GM19238 (cell line): ENCODE data around the gene ST6GALNAC2.
"Not testable (repeated sequence)": the region's sequence is repeated elsewhere in the genome, so short reads cannot be mapped to it uniquely, and the experiment has no call there.

Source experiments
- DNase-seq: peaks from one replicate; pipeline ENCODE4 v3.0.0; 2011; ENCODE audit warnings: low spot score; ENCODE audit not compliant: insufficient read length

ST6GALNAC2 gene

DNA sequence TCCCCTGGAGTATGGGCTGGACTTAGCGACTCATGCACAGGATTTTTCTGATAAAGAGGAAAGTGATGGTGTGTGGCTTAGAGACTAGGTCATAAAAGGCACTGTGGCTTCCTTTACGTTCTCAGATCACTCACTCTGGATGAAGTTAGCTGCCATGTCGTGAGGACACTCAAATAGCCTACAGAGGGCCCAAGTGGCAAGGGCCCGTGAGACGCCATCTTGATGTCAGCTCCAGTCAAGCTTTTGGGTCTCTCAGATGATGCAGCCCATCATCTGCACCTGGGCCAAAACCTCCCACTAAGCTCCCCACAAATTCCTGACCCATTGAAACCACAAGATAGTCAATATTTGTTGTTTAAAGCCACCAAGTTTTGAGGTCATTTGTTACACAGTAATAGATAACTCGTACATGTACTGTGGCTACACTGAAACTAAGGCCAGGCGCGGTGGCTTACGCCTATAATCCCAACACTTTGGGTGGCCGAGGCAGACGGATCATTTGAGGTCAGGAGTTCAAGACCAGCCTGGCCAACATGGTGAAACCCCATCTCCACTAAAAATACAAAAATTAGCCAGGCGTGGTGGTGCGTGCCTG, 14.7 kb downstream of the ST6GALNAC2 start:
- DNase-seq: no peak

DNA sequence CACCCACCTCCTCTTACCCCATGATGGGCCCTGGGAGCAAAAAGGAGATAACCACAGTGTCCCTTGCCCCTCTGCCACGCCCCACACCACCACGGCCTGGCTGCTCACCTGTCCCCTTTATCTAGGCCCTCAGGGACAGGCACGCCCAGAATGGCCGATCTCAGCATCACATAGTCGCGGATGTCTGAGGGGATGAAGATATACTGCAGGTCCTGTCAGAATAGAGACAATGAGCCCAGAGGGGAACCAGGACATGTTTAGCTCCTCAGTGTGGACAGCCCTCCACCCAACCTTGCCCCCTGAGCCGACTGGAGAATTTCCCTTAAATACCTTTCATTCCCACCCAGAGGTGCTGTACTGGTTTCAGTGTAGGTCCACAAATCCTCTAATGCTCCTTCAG, 15.2 kb downstream of the ST6GALNAC2 start:
- DNase-seq: no peak

DNA sequence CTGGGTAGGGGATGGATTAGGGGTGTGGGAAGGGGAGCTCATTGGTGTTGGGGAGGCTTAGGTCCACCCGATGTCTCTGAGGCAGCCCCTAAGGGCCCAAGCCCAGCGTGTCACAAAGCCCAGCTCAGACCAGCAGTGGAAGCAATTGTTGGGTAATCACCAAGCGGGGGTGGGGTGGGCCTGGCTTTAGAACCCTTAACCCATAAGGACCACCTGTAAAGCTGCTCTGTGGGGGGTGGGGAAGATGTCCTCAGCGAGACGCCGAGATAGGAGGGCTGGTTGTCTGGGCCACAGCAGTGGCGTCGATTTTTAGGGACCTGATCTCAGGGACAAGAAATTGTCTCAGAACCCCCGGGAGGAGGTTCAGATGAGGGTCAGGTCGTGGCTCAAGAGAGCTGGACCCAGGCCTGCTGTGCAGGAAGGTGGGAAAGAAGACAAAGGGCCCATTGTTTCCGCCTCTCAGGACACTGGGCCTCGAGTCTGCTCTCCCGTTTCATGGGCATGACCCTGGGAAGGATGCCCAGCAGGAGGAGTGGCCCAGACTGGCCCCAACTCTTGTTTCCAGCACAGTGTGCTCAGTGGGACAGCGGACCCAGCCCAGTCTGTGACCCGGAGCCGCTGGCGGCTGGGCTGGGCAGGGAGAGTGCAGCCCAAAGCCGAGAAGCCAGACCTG, 15.9 kb downstream of the ST6GALNAC2 start:
- DNase-seq: no peak

DNA sequence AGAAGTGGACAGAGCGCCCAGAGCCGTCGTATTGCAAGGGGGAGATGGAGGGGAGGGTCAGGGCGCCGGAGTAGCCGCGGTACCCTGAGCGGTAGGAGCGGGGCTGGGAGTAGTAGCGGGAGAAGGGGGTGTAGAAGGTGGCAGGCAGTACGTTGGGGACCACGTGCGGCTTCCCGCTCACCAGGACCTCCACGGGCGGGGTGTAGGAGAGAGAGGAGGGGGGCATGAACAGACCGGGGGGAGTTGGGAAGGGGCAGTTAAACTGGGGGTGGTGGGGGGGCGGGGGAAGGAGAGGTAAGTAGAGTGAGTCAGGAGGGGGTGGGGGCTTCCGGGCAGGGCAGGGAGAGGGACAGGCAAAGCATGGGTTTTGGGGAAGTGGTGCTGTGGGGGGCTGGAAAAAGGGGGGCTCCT, 16.8 kb downstream of the ST6GALNAC2 start:
- DNase-seq: no peak

DNA sequence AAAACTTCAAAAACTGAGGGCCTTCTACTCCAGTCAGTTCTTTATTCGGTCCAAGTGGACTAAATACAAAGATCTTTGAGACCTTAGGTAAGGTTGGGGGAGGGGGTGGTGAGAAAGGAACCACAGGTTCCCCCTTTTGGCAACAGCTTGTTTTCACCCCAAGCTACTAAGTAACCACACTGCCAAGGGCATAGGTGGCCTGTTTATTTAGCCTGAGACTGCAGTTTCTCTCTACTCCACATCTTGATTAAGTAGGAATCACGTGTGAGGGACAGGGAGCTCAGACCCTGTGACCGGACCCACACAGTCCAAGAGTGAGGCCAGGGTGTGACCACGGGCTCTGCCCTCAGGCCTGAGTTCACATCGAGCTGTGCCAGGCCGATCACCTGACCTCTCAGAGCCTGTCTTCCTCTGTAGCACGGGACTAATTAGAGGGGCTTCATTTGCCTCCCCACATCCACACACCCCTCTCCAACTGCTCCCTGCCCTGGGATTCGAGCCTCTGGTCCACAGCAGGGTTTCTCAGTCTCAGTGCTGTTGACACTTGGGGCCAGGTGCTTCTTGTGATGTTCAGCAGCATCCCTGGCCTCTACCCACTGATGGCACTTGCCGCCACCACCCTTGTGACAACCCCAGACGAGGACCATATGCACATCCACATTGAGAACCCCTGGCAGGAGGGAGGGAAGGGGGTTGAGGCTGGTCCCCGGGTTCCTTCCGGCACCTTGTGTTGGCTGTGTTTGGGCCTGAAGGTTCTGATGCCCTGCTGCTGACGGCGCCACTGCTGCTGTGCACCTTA, 17.8 kb downstream of the ST6GALNAC2 start:
- DNase-seq: no peak

DNA sequence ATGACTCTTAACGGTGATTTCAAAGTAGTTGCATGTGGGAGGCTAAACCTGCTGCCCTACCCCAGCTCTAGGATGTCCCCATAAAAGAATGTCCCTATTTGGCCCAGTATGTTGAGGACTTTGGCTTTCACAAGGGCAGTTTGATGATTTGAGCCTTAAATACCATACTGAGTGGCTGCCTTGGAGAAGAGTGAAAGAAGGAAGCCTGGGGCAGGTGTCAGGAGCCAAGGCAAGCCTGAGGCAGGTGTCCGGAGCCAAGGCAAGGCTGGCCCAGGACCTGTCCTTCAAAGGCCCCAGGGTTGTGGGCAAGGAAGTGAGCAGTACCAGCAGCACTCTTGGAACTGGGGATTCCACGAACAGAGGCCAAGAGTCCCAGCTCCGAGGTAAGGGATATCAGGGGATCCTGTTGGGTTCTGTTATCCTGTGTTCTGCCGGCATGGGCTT, 18.6 kb downstream of the ST6GALNAC2 start:
- DNase-seq: no peak

DNA sequence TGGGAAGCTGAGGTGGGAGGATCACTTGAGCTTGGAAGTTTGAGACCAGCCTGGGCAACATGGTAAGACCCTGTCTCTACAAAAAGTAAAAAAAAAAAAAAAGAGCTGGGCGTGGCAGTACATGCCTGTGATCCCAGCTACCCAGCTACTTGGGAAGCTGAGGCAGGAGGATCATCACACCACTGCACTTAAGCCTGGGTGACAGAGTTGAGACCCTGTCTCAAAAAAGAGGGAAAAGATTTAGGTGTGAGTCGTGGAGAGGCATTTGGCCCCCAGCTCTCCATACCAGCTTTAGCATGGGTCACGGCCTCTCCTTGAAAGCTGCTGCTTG, 19.1 kb downstream of the ST6GALNAC2 start:
- DNase-seq: no peak

DNA sequence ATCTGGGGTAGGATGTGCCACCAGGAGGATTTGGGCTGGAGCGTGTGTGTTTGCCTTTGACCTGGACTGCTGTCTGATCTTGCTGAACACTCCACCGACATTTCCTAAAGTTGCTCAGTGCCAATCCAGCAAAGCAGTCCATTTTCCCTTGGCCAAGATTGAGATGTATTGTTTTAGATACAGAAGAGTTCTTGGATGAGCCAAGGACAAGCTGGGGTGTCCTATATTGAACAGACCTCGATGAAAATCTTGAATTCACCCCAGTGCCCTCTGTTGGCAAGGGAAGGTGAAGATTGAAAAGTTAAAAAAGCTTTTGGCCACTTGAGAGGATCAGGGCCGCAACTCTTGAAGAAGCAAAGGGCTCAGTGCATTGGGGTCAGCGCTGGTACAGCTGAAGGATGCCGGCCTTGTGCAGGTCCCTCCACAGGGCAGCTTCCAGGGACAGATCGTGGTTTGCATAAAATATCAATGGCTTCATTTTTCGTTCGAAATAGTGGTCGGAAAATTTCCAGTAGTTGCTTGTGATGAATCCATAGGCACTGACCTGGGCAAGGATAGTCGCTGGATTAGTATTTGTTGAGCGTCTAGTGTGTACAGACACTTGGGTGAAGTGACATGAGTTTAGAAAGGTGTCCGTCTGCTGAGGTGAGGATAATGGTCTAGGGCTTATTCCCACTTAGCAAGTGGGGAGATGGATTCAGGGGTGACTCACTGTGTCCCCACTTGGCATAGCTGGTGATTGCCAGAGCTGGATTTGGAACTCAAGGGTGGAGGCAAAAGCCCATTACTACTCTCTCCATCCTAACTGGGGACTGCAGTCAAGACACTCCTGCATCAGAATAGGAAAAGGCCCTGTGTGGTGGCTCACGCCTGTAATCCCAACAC, 19.7 kb downstream of the ST6GALNAC2 start:
- no peak for DNase-seq

DNA sequence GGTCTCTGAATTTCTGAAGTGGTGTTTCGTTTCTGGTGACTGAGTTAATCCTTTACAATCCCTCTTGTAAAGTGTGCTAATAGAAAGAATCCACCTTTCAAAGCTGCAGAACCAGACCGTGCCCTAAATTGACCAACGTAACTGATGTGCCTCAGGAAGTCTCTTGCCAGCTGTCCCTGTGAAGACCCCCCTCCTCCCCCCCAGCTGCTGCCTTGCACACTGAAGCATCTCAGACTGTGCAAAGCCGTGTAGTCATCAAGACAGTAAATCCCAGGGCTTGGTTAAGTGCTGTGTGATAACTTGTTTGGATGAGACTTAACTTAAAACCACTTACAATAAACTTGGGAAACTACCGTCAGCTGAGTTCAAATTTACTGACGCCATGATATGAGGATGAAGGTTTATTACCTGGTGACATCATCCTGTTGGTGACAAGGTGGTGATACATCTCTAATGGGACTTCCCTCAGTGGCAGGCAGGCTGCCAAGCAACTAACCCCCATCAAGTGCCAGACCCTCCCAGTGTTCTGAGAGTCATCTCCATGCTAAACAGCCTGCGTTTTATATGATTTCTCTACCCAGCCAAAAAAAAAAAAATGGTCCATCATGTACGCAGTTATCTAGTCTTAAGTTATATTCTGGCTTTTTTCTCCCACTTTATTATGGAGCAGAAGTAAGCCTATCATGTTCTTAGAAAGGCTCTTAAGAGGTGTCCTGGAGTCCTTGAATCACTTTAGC, 20.5 kb downstream of the ST6GALNAC2 start:
- DNase-seq: not testable (repeated sequence)

DNA sequence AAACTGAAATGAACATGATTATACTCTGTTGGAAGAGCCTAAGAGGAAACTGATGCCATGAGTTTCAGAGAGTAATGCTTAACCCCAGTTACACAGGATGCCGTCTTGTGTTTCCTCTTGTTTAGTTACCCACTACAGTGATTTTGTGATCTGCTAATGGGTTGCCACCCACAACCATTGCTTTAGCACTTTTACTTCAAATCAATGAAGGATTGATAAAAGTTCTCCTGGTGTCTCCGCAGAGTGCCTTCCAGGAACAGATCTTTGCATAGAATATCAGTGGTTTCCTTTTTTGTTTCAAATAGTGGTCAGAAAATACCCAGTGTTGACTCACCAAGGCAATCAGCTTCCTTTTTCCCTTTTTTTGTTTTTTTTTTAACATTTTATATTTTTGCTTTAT, 22.3 kb downstream of the ST6GALNAC2 start:
- DNase-seq: not testable (repeated sequence)

DNA sequence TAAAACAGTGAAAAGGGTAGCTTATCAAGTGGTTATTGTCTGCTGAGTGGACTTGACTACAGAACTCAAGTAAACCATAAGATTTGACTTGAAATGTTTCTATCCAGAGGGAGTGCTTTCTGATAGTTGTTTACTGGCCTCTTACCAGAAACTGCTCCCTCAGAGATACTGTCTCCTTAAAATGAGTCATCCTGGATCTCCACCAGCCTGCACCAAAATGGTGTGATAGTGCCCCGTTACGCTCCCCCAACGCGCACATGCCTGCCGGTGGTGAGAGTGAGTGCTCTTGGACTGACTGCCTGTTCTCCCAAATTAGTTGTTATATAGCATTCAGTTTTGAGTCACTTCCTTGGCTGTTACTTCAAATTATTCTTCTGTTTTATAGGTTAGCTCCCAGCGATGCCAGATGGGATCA, 22.9 kb downstream of the ST6GALNAC2 start:
- no peak for DNase-seq

DNA sequence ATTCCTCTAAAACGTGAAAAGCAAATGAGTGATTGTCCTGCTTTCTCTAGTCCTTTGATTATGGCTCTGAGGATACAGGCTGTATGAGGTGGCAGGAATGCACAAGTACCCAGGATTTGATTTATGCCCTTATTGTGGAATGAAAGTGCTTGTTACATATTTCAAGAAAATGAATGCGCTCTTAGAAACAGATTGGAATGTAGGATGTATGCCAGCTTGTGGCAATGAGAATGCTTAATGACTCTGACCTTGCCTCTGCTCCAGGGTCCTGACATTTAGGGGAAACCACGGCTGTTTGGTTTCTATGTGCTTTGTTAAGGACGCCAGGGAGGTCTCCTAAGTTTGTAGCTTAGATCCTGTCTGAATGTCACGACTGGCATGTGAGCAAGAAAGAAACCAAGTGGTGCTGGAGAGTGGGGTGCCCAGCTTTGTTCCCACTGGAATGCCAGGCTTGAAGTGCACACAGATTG, 23.8 kb downstream of the ST6GALNAC2 start:
- DNase-seq: no peak

DNA sequence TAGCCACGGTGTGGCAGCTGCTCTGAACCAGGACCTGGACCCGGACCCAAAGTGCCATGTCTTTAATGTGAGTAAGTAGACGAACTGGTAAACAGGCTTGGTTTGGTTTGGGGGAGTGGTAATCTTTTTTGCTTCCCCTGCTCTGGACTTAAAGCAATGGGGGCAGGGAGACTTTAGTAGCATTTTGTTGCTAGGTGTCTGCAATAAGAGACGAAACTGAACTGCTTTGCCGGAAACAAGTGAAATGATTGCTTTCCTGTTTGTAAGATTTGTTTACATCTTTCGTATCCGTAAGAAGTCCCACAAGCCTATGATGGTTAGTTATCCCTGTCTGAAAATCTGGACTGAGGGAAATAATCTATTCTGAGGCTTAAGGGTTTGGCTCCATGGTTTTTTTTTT, 24.3 kb downstream of the ST6GALNAC2 start:
- DNase-seq: no peak

DNA sequence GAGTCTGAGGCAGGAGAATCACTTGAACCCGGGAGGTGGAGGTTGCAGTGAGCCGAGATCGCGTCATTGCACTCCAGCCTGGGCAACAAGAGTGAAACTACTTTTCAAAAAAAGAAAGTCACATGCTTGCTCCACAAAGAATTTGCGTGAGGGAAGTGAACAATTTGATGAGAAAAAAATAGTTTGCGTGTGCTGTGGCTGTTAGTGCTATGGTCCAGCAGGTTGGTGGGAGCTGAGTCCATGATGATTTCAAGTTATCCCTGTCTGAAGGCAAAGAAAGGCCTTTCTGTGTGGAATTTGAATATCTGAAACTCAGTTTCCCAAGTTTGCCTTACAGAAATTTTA, 24.8 kb downstream of the ST6GALNAC2 start:
- DNase-seq: no peak

DNA sequence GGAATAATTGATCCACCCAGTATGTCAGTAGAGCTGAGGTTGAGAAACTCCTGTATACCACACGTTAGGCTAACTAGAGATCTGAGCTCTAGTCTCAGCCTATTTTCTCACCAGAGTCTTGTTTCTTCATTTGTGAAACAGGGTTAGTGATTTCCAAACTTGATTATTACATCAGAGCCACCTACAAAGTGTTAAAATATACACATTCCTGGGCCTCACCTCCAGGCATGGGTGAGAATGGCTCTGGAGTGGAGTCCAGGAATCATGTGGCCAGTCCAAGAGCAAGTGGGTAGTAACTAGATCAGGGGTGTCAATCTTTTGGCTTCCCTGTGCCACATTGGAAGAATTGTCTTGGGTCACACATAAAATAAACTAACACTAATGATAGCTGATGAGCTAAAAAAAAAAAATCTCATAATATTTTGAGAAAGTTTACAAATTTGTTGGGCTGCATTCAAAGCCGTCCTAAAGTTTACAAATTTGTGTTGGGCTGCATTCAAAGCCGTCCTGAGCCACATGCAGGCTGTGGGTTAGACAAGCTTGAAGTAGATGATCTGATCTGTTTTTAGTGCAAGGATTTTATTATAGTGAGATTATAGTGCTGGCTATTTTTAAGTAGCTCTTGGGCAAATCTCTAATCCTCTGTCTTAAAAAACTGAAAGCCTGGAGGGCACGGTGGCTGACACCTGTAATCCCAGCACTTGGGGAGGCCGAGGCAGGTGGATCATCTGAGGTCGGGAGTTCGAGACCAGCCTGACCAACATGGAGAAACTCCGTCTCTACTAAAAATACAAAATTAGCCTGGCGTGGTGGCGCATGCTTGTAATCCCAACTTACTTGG, 25.4 kb downstream of the ST6GALNAC2 start:
- no peak for DNase-seq

DNA sequence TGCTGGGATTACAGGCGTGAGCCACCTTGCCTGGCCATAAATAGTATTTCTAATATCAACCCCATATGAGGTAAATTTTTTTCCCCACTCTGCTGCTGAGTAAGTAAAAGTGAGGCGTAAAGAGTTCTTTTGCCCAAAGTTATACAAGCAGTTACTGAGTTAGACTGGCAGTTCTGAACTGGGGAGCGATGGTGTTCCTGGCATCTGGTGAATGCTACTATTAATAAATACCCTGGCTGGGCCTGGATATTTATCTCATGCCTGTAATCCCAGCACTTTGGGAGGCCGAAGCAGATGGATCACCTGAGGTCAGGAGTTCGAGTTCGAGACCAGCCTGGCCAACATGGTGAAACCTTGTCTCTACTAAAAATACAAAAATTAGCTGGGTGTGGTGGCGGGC, 26.2 kb downstream of the ST6GALNAC2 start:
- not testable (repeated sequence) for DNase-seq

DNA sequence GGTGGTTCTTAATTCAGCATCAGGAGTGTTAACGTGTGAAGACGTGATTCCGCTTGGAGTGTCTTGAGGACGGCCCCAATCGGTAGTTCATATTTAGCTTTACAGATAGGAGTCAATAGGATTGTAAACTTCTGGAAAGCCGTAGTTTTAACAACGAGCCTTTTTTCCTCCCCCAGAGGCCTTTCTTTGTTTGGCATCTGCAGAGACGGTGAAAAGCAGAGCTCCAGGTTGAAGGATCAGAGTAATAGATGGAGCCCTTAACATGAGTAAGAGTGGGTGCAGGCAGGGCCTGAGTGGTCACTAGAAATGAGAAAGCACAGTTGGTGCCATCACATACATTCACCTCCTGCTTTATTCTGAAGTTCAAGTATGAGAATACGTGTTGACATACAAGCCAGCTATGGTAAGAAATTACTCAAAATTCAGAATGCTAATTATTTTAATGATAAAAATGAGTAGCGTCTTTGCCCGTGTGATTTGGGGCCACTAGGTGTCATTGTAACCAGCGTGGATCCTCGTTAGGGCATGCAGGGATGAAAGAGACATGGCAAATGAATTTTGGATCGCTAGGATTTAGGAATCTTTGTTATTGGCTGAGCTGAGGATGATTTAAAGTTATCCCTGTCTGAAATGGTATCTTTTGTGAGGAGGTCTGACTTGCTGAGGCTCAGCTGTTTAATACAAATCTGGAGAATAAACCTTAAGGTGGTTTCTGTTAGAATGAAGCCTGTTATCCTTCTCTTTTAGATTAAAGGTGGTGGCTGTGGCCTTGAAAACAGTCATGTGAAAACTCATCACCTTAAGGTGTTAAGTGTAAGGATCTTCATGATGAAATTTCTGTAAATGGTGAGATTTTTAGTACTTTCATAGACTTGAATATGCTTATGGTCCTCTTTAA, 27.2 kb downstream of the ST6GALNAC2 start:
- DNase-seq: no peak

DNA sequence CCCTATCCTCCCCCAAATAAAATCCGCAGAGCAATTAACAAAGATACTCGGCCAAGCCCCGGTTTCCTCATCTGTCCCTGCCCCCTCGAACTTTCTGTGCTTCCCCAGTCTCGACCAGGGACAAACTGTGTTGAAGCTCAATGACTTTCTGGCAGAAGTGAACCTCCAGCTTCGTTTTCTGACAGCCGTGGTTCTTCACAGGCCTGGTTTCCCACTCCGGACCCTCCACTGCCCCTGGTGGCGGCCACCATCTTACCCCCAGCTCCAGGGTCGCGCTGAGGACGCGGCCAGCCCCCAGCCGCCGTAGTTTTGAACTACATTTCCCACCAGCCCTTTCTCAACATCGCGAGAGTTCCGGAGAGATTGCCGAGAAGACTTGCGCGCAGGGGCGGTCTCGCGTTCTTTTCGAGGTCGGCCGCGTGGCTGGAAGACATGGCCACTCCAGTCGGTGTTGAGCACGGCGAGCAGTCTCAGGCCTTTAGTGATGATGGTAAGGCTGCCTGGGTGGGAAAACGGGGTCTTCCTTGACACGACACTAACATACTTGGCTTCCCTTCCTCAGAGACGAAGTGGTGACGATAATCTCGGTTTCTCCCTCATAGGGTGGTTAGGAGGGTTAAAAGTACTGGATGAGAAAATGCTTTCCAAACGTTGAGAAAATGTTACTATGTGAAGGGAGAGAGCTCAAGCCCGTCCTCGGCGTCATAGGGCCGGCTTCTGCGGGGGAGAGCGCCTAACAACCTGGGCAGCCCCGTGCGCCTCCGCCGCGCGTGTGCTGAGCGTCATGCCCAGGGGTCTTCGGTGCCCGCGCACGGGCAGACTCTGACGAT, 28.1 kb downstream of the ST6GALNAC2 start:
- DNase-seq: peak; percentile 75
